Activated T-cell treated with anti-CD3 and anti-CD28 coated beads for 24 hours (primary cell): ENCODE measurements around the gene PPIF.

Experiments
- DNase-seq: peaks from one replicate; pipeline ENCODE4 v3.0.0-alpha.2; 2020; ENCODE audit warnings: low read depth

Gene PPIF

GRCh38 chr10:79403441-79404230 is 56.4 kb downstream of the PPIF start:
- DNase-seq = no peak

- DNase-seq = no peak
Observed at GRCh38 chr10:79404231-79404609, 57.0 kb downstream of the PPIF start.

GRCh38 chr10:79404690-79405131 is 57.4 kb downstream of the PPIF start:
- no peak for DNase-seq
